ENCODE measurements around the gene ARHGAP5.

Gene ARHGAP5

GRCh38 chr14:32077081-32078022 is at the start of gene ARHGAP5:
Gene ARHGAP5 (plus strand): TSS chr14:32077304. CDS start chr14:32090670, 13,366 bp downstream.
- TF ChIP-seq, protein P1, sequence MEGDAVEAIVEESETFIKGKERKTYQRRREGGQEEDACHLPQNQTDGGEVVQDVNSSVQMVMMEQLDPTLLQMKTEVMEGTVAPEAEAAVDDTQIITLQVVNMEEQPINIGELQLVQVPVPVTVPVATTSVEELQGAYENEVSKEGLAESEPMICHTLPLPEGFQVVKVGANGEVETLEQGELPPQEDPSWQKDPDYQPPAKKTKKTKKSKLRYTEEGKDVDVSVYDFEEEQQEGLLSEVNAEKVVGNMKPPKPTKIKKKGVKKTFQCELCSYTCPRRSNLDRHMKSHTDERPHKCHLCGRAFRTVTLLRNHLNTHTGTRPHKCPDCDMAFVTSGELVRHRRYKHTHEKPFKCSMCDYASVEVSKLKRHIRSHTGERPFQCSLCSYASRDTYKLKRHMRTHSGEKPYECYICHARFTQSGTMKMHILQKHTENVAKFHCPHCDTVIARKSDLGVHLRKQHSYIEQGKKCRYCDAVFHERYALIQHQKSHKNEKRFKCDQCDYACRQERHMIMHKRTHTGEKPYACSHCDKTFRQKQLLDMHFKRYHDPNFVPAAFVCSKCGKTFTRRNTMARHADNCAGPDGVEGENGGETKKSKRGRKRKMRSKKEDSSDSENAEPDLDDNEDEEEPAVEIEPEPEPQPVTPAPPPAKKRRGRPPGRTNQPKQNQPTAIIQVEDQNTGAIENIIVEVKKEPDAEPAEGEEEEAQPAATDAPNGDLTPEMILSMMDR (IDR thresholded peaks at IDR 0.05; ENCODE audit: extremely low read depth, insufficient read depth, missing control alignments): no peak
- in situ Hi-C loops (cut with MboI; ENCODE audit: low pct_unique_long_range_greater_than_20kb, low sequenced_read_pairs, unreplicated experiment): loop anchor here (25.0 kb wide), 1 partner anchor 135 kb away; the partner anchor contains the start of genes RNU6-7 and RNU6-8
- peak; percentile 56 for DNase-seq (ENCODE audit: low spot score)

DNA sequence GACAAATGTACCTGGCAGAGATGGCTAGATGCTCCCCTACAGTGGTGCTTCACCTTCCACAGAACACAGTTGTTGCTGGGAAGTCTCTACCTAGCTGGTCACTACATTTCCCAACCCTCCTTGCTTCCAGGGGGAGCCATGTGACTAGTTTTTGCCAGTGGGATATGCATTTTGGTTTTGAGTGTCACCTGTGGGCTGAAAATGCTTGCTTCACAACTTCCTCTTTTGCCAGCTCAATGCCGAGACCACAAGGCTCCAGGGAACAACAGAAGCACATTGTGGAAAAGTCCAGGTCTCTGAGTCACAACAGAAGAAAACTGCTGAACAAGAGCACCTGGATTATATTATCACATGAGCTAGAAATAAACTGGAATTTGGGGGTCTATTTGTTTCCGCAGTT is 48.5 kb upstream of the ARHGAP5 start:
- TF ChIP-seq, protein P1 (IDR thresholded peaks at IDR 0.05; ENCODE audit: extremely low read depth, insufficient read depth, missing control alignments): no peak
- in situ Hi-C loops (cut with MboI; ENCODE audit: low pct_unique_long_range_greater_than_20kb, low sequenced_read_pairs, unreplicated experiment): no loop called here
- DNase-seq (ENCODE audit: low spot score): no peak

DNA sequence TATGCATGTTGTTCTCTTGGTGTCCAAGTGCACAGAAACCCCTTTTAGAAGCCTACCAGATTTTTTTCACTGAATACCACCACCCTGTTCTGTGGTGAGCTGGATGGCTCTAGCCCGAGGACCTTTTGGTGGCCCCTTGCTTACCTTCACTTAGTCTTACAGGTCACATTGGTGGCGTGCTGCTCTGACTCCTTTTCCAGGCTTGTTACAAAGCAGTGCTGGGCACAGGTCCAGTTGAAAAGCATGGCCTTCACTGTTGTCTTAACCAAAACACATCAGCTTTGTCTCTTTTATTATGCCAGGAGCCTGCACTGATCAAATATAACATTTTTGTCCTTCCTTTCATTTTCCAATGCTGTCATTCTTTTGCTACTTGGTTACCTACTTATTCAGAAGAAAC is 43.6 kb upstream of the ARHGAP5 start:
- TF ChIP-seq, protein P1 (IDR thresholded peaks at IDR 0.05; ENCODE audit: extremely low read depth, insufficient read depth, missing control alignments): no peak
- in situ Hi-C loops (cut with MboI; ENCODE audit: low pct_unique_long_range_greater_than_20kb, low sequenced_read_pairs, unreplicated experiment): no loop called here
- DNase-seq (ENCODE audit: low spot score): no peak

GRCh38 chr14:32038876-32039275 is 38.2 kb upstream of the ARHGAP5 start:
- in situ Hi-C loops (cut with MboI; ENCODE audit: low pct_unique_long_range_greater_than_20kb, low sequenced_read_pairs, unreplicated experiment): no loop called here
- TF ChIP-seq, protein P1 (IDR thresholded peaks at IDR 0.05; ENCODE audit: extremely low read depth, insufficient read depth, missing control alignments): no peak
- no peak for DNase-seq (ENCODE audit: low spot score)

GRCh38 chr14:32039401-32040030 is 37.6 kb upstream of the ARHGAP5 start:
- TF ChIP-seq, protein P1 (IDR thresholded peaks at IDR 0.05; ENCODE audit: extremely low read depth, insufficient read depth, missing control alignments): no peak
- DNase-seq (ENCODE audit: low spot score): no peak
- in situ Hi-C loops (cut with MboI; ENCODE audit: low pct_unique_long_range_greater_than_20kb, low sequenced_read_pairs, unreplicated experiment): no loop called here

DNA sequence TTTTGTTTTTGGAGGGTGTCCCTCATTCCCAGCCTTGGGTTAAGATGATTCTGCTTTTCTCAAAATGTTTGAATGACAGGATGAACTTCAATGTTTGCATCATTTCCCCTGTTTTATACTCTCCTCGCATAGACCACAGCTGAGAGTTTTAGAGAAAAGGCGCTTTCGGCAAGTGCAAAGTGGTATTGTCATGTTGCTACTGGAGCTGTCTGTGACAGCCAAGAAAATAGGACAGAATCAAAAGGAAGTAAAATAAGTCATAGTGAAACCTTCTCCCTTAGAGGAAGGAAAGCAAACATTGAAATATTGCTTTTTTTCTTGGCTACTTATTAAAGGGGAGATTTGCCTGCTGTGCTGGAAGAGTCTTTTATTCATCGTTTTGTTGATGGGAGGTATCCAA is 33.5 kb upstream of the ARHGAP5 start:
- no peak for DNase-seq (ENCODE audit: low spot score)
- in situ Hi-C loops (cut with MboI; ENCODE audit: low pct_unique_long_range_greater_than_20kb, low sequenced_read_pairs, unreplicated experiment): no loop called here
- TF ChIP-seq, protein P1 (IDR thresholded peaks at IDR 0.05; ENCODE audit: extremely low read depth, insufficient read depth, missing control alignments): no peak
